NCI-H2227 (cell line): ENCODE measurements around the gene FAS.
"Not testable (repeated sequence)": the region's sequence is repeated elsewhere in the genome, so short reads cannot be mapped to it uniquely, and the experiment has no call there.

Experiments
- DNase-seq: peaks from one replicate; lab custom pipeline; 2025; ENCODE audit not compliant: unreplicated experiment; lab: John Stamatoyannopoulos, UW

Gene FAS

GRCh38 chr10:88992921-88993524 is 2.4 kb downstream of the FAS start:
- no peak for DNase-seq

- DNase-seq, result no peak
Observed at GRCh38 chr10:88994019-88994418, 3.4 kb downstream of the FAS start.

GRCh38 chr10:88995156-88995876 is 4.7 kb downstream of the FAS start:
- no peak for DNase-seq

GRCh38 chr10:88996927-88997326 is 6.3 kb downstream of the FAS start:
- DNase-seq, result no peak

- DNase-seq, result no peak
Observed at GRCh38 chr10:88999625-89000024, 9.0 kb downstream of the FAS start.

GRCh38 chr10:89001024-89001728 is 10.6 kb downstream of the FAS start:
- no peak for DNase-seq

- no peak for DNase-seq
Observed at GRCh38 chr10:89001729-89002072, 11.1 kb downstream of the FAS start.

GRCh38 chr10:89002226-89002978 is 11.8 kb downstream of the FAS start:
- no peak for DNase-seq

- DNase-seq, result no peak
Observed at GRCh38 chr10:89003344-89003743, 12.7 kb downstream of the FAS start.

- DNase-seq, result no peak
Observed at GRCh38 chr10:89007129-89007893, 16.7 kb downstream of the FAS start.

GRCh38 chr10:89018700-89019346 is 28.2 kb downstream of the FAS start:
- DNase-seq, result not testable (repeated sequence)

GRCh38 chr10:89019569-89020327 is 29.1 kb downstream of the FAS start:
- DNase-seq, result no peak

GRCh38 chr10:89021526-89021925 is 30.9 kb downstream of the FAS start:
- not testable (repeated sequence) for DNase-seq

- no peak for DNase-seq
Observed at GRCh38 chr10:89022734-89023133, 32.1 kb downstream of the FAS start.

- no peak for DNase-seq
Observed at GRCh38 chr10:89025453-89025852, 34.9 kb downstream of the FAS start.

GRCh38 chr10:89029181-89029580 is 38.6 kb downstream of the FAS start:
- no peak for DNase-seq

- peak; percentile 60 for DNase-seq
Observed at GRCh38 chr10:89029785-89030437, 39.3 kb downstream of the FAS start.

- DNase-seq, result no peak
Observed at GRCh38 chr10:89030791-89031190, 40.2 kb downstream of the FAS start.
